Upper lobe of left lung (tissue), 6 donors: ENCODE results near the gene RANGRF. TPM values are rescaled to one million over a fixed set of nuclear protein-coding genes. Genes with fewer than 3 reads are reported as not detected.

Source experiments
- ATAC-seq, 2 donors: fragments of 200-7000 bp; cut with Tn5 transposase; one replicate each; pipeline ENCODE4 v1.9.1; 2022; ENCODE audit warnings: mild to moderate bottlenecking in 2 of 2, moderate library complexity in 2 of 2; ENCODE audit not compliant: low FRiP score in 2 of 2
- DNase-seq, 2 donors: peaks; one replicate each; pipeline ENCODE4 v3.0.0-alpha.2; 2019 to 2020
- H3K27ac ChIP-seq, 4 donors: fragments of 200-600 bp; sonication (generic); one replicate each; pipeline ENCODE4 v1.5.1; 2016 to 2019
- H3K27me3 ChIP-seq, 4 donors: fragments of 200-600 bp; sonication (generic); one replicate each; pipeline ENCODE4 v1.5.1; 2017 to 2019
- H3K36me3 ChIP-seq, 4 donors: fragments of 200-600 bp; sonication (generic); one replicate each; pipeline ENCODE4 v1.5.1; 2016 to 2019
- H3K4me1 ChIP-seq, 4 donors: fragments of 200-600 bp; sonication (generic); one replicate each; pipeline ENCODE4 v1.5.1; 2018 to 2019
- H3K4me3 ChIP-seq, 4 donors: fragments of 200-600 bp; sonication (generic); one replicate each; pipeline ENCODE4 v1.5.1; 2017 to 2019; ENCODE audit warnings: mild to moderate bottlenecking in 2 of 4, moderate library complexity in 1 of 4
- H3K9me3 ChIP-seq, 4 donors: fragments of 200-600 bp; sonication (generic); one replicate each; pipeline ENCODE4 v1.5.1; 2018 to 2019
- EP300 ChIP-seq, 4 donors: sonication (generic); formaldehyde crosslinking; IDR thresholded peaks; one replicate each; pipeline ENCODE4 v1.5.1; 2017; ENCODE audit warnings: antibody characterized with exemption in 4 of 4, control low read depth in 2 of 4
- POLR2A ChIP-seq, 4 donors: fragments of 450-650 bp; IDR thresholded peaks; one replicate each; pipeline ENCODE4 v1.5.1; 2016 to 2017; ENCODE audit warnings: antibody characterized with exemption in 4 of 4, mild to moderate bottlenecking in 2 of 4
- POLR2AphosphoS5 ChIP-seq, 2 donors: sonication (generic); formaldehyde crosslinking; IDR thresholded peaks; one replicate each; pipeline ENCODE4 v1.5.1; 2017; ENCODE audit warnings: antibody characterized with exemption in 2 of 2
- WGBS, 2 donors: methylation state at CpG; one replicate each; pipeline ENCODE4 v1.1.5; 2017 to 2018; 5-methylcytosine and 5-hydroxymethylcytosine counted together
- total RNA-seq, 6 donors: library from RNA; depleted of rRNA in 4 of 6; stranded (reverse); fragments of >200 nt in 4 of 6; gene quantifications; one replicate each; pipeline versions ENCODE4 v1.1.0 to v1.2.1, GENCODE V29; 2016 to 2021
- TF ChIP-seq, protein P1 (sequence below), 6 experiments: fragments of 450-650 bp in 4 of 6; fragments of 200-600 bp in 2 of 6; sonication (generic) in 2 of 6; IDR thresholded peaks; one replicate each; pipeline ENCODE4 v1.5.1; 2016 to 2019; ENCODE audit warnings: antibody characterized with exemption in 6 of 6
- donor health status: DM: no; HTN: no; CAD: no; lungs with moderate emphysema.
- donor health status: DM: no; HTN: yes; CAD: no; lungs with severe emphysema.

Gene RANGRF
- total RNA-seq, 6 donors from 2014 or later: 19.9 to 32.4 (median 26.6) TPM

DNA sequence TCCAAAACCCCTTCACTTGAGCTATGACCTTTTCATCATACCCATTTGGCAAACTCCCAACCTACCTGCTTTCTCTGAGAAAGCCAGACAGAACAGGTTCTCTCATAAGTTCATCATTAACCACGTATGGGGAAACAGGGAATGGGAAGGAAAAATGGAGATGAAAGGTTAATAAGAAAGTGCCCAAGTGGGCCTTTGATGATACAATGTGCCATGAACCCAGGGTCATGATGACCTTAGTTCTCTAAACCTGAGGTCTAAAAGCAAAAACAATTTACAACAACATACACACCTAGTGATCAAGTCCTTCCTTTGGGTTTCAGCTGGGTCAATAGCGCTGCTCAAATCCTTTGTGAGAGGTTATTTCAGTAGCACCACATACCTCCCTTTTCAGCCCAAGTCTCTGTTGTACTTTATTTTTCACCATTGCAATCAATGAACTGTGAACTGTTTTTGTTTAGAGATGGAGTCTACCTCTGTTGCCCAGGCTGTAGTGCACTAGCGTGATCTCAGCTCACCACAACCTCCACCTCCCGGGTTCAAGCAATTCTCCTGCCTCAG lies 14.5 kb upstream of the RANGRF start:
- no peak for DNase-seq
- H3K4me1 ChIP-seq: no peaks in the 10 kb centered on the region
- H3K4me3 ChIP-seq: no peak overlapping the region
- peaks cover 0 to 7% (median 3%) of the 10 kb centered on the region in 4 donors for H3K36me3 ChIP-seq
- H3K27me3 ChIP-seq: no peaks in the 10 kb centered on the region
- TF ChIP-seq EP300 (IDR thresholded peaks at IDR 0.05): no peak
- no peak for ATAC-seq
- 87 to 88% methylated on average over 4 of the region's 4 CpGs for whole genome bisulfite sequencing, 2 donors
- H3K9me3 ChIP-seq: no peaks in the 10 kb centered on the region
- no peak overlapping the region for H3K27ac ChIP-seq

DNA sequence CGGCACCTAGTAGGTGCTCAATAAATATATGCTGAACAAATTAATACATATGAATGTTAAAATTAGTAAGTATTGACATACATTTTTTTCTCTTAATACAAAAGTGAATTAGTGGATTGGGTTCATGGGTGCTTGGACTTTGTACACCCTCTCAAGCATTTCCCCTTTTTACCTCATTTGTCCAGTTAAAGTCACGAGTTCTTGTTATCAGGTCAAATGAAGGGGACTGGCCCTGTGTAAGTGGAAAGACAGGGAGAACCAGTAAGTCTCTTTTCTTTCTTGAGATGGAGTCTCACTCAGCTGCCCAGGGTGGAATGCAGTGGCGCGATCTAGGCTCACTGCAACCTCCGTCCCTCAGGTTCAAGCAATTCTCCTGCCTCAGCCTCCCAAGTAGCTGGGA lies 13.7 kb upstream of the RANGRF start:
- DNase-seq (no peak), ATAC-seq (no peak)
- Histone ChIP-seq H3K27ac (no peak overlapping the region), H3K4me1 (no peaks in the 10 kb centered on the region), H3K4me3 (no peak overlapping the region), H3K36me3 (no peaks in the 10 kb centered on the region), H3K9me3 (no peaks in the 10 kb centered on the region), H3K27me3 (no peaks in the 10 kb centered on the region)
- TF ChIP-seq EP300 (IDR thresholded peaks at IDR 0.05) (no peak), POLR2A (IDR thresholded peaks at IDR 0.05) (no peak), POLR2AphosphoS5 (IDR thresholded peaks at IDR 0.05) (no peak)
- WGBS, 2 donors: 68 to 78% methylated on average over 5 of the region's 5 CpGs

DNA sequence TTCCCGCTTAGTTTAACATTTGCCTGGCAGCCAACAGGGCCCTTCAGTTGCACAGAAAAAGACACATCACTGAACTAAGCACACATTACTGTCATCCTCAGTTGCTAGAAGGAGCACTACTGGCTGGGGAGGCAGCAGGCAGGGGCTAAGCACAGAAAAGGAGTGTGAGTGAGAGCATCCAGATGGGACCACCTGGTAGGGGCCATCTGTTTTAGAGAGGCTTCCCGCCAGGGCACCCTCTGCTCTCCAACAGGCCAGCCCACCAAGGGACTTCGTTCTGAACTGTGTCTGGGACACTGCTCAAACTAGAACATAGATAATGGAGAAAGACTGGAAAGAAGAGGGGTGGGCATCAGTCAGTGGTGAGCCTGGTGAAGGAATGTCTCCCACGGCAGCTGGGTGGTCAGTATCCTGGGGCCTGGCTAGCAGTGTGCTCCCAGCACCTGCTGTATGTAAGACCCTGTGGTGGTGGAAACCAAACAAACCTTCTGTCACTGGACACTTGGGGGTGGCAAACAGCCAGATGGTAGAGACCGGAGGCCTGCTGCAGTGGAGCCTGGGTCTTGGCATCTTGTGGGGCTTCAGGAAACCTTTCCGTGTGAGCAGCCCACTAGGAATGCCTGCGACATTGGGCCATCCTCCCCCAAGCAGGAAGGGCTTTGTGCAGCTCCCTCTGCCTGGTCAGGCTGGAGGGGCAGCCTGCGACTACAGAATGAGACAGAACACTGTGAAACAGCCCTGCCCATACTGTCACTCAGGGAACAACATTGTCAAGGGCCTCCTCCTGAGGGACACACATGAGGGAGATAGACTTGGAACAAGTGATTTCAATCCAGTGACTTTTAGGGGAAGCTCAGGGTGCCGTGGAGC lies 12.8 kb upstream of the RANGRF start:
- no peak for ATAC-seq
- DNase-seq: no peak
- no peaks in the 10 kb centered on the region for H3K9me3 ChIP-seq
- H3K36me3 ChIP-seq: no peaks in the 10 kb centered on the region
- no peaks in the 10 kb centered on the region for H3K4me1 ChIP-seq
- no peak overlapping the region for H3K4me3 ChIP-seq
- H3K27ac ChIP-seq: no peak overlapping the region
- no peaks in the 10 kb centered on the region for H3K27me3 ChIP-seq
- TF ChIP-seq, protein P1, sequence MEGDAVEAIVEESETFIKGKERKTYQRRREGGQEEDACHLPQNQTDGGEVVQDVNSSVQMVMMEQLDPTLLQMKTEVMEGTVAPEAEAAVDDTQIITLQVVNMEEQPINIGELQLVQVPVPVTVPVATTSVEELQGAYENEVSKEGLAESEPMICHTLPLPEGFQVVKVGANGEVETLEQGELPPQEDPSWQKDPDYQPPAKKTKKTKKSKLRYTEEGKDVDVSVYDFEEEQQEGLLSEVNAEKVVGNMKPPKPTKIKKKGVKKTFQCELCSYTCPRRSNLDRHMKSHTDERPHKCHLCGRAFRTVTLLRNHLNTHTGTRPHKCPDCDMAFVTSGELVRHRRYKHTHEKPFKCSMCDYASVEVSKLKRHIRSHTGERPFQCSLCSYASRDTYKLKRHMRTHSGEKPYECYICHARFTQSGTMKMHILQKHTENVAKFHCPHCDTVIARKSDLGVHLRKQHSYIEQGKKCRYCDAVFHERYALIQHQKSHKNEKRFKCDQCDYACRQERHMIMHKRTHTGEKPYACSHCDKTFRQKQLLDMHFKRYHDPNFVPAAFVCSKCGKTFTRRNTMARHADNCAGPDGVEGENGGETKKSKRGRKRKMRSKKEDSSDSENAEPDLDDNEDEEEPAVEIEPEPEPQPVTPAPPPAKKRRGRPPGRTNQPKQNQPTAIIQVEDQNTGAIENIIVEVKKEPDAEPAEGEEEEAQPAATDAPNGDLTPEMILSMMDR (IDR thresholded peaks at IDR 0.05): no peak
- no peak for TF ChIP-seq EP300 (IDR thresholded peaks at IDR 0.05)
- WGBS, 2 donors: 71 to 72% methylated on average over 8 to 9 of the region's 9 CpGs

DNA sequence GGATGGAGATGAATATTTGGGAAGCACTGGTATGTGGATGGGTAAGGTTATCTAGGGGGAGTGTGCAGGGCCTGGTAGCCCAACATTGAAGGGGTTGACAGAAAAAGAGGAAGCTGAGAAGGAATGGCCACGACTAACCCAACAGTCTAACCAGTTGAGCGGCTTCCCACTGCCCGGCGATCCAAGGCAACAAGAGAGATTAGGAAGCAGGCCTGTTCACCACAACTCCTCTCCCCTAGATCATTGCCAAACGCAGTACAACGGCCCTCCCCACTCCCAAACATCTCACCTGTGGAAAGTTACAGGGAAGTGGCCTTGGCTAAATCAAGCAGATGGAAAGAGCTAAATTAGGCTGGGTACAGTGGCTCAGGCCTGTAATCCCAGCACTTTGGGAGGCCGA lies 11.2 kb upstream of the RANGRF start:
- no peaks in the 10 kb centered on the region for H3K36me3 ChIP-seq
- no peaks in the 10 kb centered on the region for H3K4me1 ChIP-seq
- no peak for DNase-seq
- no peaks in the 10 kb centered on the region for H3K9me3 ChIP-seq
- H3K27ac ChIP-seq: no peak overlapping the region
- WGBS, 2 donors: 83 to 84% methylated on average over 7 of the region's 7 CpGs
- no peak overlapping the region for H3K4me3 ChIP-seq
- ATAC-seq: no peak
- H3K27me3 ChIP-seq: no peaks in the 10 kb centered on the region
- TF ChIP-seq, protein P1 (IDR thresholded peaks at IDR 0.05): no peak
- TF ChIP-seq POLR2AphosphoS5 (IDR thresholded peaks at IDR 0.05) (no peak), EP300 (IDR thresholded peaks at IDR 0.05) (no peak), POLR2A (IDR thresholded peaks at IDR 0.05) (no peak)

DNA sequence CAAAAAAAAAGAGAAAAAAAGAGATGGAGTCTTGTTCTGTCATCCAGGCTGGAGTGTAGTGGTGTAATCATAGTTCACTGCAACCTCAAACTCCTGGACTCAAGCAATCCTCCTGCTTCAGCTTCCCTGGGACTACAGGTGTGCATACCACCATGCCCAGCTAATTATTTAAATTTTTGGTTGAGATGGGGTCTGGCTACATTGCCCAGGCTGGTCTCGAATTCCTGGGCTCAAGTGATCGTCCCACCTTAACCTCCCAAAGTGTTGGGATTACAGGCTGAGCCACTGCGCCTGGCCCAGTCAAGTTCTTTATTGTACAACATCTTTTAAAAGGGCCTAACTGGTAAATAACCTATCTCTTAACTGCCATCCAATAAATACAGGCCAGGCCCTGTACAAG lies 6.1 kb upstream of the RANGRF start:
- 58 to 93% methylated on average over 3 of the region's 3 CpGs for WGBS, 2 donors
- Histone ChIP-seq H3K4me1 (peaks cover 0 to 16% (median 8%) of the 10 kb centered on the region in 4 donors), H3K9me3 (no peaks in the 10 kb centered on the region), H3K36me3 (no peaks in the 10 kb centered on the region), H3K4me3 (no peak overlapping the region), H3K27me3 (no peaks in the 10 kb centered on the region), H3K27ac (no peak overlapping the region)
- DNase-seq (no peak), ATAC-seq (no peak)
- TF ChIP-seq, protein P1 (IDR thresholded peaks at IDR 0.05): no peak
- TF ChIP-seq POLR2AphosphoS5 (IDR thresholded peaks at IDR 0.05) (no peak), EP300 (IDR thresholded peaks at IDR 0.05) (no peak), POLR2A (IDR thresholded peaks at IDR 0.05) (no peak)
